ENCODE results near the gene PLK3. TPM values are rescaled to one million over a fixed set of nuclear protein-coding genes. Genes with fewer than 3 reads are reported as not detected.

The PLK3 gene
- total RNA-seq, 2 donors from 2014 or later = 5.2 to 15.5 TPM

- WGBS = 90% methylated on average over 13 of the region's 13 CpGs
- H3K9me3 ChIP-seq = no peaks in the 10 kb centered on the region
- H3K4me1 ChIP-seq (replicated peaks) = no peaks in the 10 kb centered on the region
- intact Hi-C loops (cut with DNase I) = no loop called here
- H3K27ac ChIP-seq = no peak overlapping the region
- H3K27me3 ChIP-seq (replicated peaks; ENCODE audit: insufficient read depth) = no peaks in the 10 kb centered on the region
- TF ChIP-seq POLR2AphosphoS5 (IDR thresholded peaks at IDR 0.05) (no peak), CTCF (IDR thresholded peaks at IDR 0.05) (no peak), POLR2A (IDR thresholded peaks at IDR 0.05) (no peak)
- no peak overlapping the region for H3K4me3 ChIP-seq
- no peak for DNase-seq (ENCODE audit: low spot score)
- H3K36me3 ChIP-seq = no peaks in the 10 kb centered on the region
Measured at GRCh38 chr1:44802306-44803061, 2.3 kb downstream of the PLK3 start.

- H3K4me3 ChIP-seq = no peak overlapping the region
- no peaks in the 10 kb centered on the region for H3K27me3 ChIP-seq (replicated peaks; ENCODE audit: insufficient read depth)
- no peak for DNase-seq (ENCODE audit: low spot score)
Measured at GRCh38 chr1:44803062-44803311, 2.8 kb downstream of the PLK3 start.

GRCh38 chr1:44803312-44804095 lies 3.3 kb downstream of the PLK3 start:
- peaks cover 5% of the 10 kb centered on the region for H3K4me1 ChIP-seq (replicated peaks)
- TF ChIP-seq POLR2A (IDR thresholded peaks at IDR 0.05) (no peak), CTCF (IDR thresholded peaks at IDR 0.05) (no peak), POLR2AphosphoS5 (IDR thresholded peaks at IDR 0.05) (no peak)
- intact Hi-C loops (cut with DNase I) = no loop called here
- H3K27me3 ChIP-seq (replicated peaks; ENCODE audit: insufficient read depth) = no peaks in the 10 kb centered on the region
- no peaks in the 10 kb centered on the region for H3K36me3 ChIP-seq
- no peak overlapping the region for H3K4me3 ChIP-seq
- WGBS = 94% methylated on average over 12 of the region's 13 CpGs
- no peak for DNase-seq (ENCODE audit: low spot score)
- no peak overlapping the region for H3K27ac ChIP-seq
- no peaks in the 10 kb centered on the region for H3K9me3 ChIP-seq

More at GRCh38 chr1:44803062-44803311, 2.8 kb downstream of the PLK3 start:
- TF ChIP-seq CTCF (IDR thresholded peaks at IDR 0.05) (no peak), POLR2A (IDR thresholded peaks at IDR 0.05) (no peak), POLR2AphosphoS5 (IDR thresholded peaks at IDR 0.05) (no peak)
- H3K36me3 ChIP-seq = no peaks in the 10 kb centered on the region
- 91% methylated on average over 9 of the region's 9 CpGs for WGBS
- intact Hi-C loops (cut with DNase I) = no loop called here
- H3K4me1 ChIP-seq (replicated peaks) = peaks cover 2% of the 10 kb centered on the region
- no peaks in the 10 kb centered on the region for H3K9me3 ChIP-seq
- no peak overlapping the region for H3K27ac ChIP-seq

- Histone ChIP-seq H3K9me3 (no peaks in the 10 kb centered on the region), H3K27ac (no peak overlapping the region), H3K36me3 (no peaks in the 10 kb centered on the region), H3K4me3 (no peak overlapping the region), H3K27me3 (replicated peaks; ENCODE audit: insufficient read depth) (no peaks in the 10 kb centered on the region), H3K4me1 (replicated peaks) (peaks cover 7% of the 10 kb centered on the region)
- intact Hi-C loops (cut with DNase I) = no loop called here
- TF ChIP-seq POLR2AphosphoS5 (IDR thresholded peaks at IDR 0.05) (no peak), POLR2A (IDR thresholded peaks at IDR 0.05) (no peak), CTCF (IDR thresholded peaks at IDR 0.05) (no peak)
- 94% methylated on average over 20 of the region's 20 CpGs for WGBS
- no peak for DNase-seq (ENCODE audit: low spot score)
Measured at GRCh38 chr1:44805311-44806024, 5.3 kb downstream of the PLK3 start.
